ENCODE measurements around the gene CAPG. TPM values are rescaled to one million over a fixed set of nuclear protein-coding genes. Genes with fewer than 3 reads are reported as not detected.
"Not testable (repeated sequence)": the region's sequence is repeated elsewhere in the genome, so short reads cannot be mapped to it uniquely, and the experiment has no call there.

CAPG gene
- total RNA-seq, 2 experiments from 2014 or later: 299 to 387 TPM

- peaks cover 70% of the 10 kb centered on the region for H3K36me3 Mint-ChIP-seq (ENCODE audit: low read depth)
- no peak overlapping the region for H3K27ac Mint-ChIP-seq
- no peak for DNase-seq
- no peak overlapping the region for H3K4me3 Mint-ChIP-seq
- ChIA-PET CTCF (no interaction called here), POLR2A (no interaction called here)
- peaks cover 36% of the 10 kb centered on the region for H3K4me1 Mint-ChIP-seq
- H3K27me3 Mint-ChIP-seq: no peaks in the 10 kb centered on the region
- no peaks in the 10 kb centered on the region for H3K9me3 Mint-ChIP-seq
These were observed 12.2 kb downstream of the CAPG start for GRCh38 chr2:85397925-85398331.

GRCh38 chr2:85396531-85397470 is 13.4 kb downstream of the CAPG start:
- ChIA-PET POLR2A (no interaction called here), CTCF (no interaction called here)
- DNase-seq: no peak
- Mint-ChIP-seq H3K36me3 (ENCODE audit: low read depth) (peaks cover 67% of the 10 kb centered on the region), H3K27me3 (no peaks in the 10 kb centered on the region), H3K4me1 (peaks cover 44% of the 10 kb centered on the region), H3K27ac (peak overlapping the region; percentile 59), H3K4me3 (no peak overlapping the region), H3K9me3 (no peaks in the 10 kb centered on the region)

- no peak overlapping the region for H3K4me3 Mint-ChIP-seq
- H3K27ac Mint-ChIP-seq: no peak overlapping the region
- peaks cover 59% of the 10 kb centered on the region for H3K36me3 Mint-ChIP-seq (ENCODE audit: low read depth)
- peaks cover 50% of the 10 kb centered on the region for H3K4me1 Mint-ChIP-seq
- ChIA-PET CTCF (no interaction called here), POLR2A (no interaction called here)
- DNase-seq: no peak
- no peaks in the 10 kb centered on the region for H3K27me3 Mint-ChIP-seq
- no peaks in the 10 kb centered on the region for H3K9me3 Mint-ChIP-seq
These were observed 14.2 kb downstream of the CAPG start for GRCh38 chr2:85395912-85396475.

GRCh38 chr2:85394976-85395375 is 15.2 kb downstream of the CAPG start:
- Mint-ChIP-seq H3K27ac (no peak overlapping the region), H3K27me3 (no peaks in the 10 kb centered on the region), H3K4me1 (peaks cover 43% of the 10 kb centered on the region), H3K4me3 (no peak overlapping the region), H3K36me3 (ENCODE audit: low read depth) (peaks cover 55% of the 10 kb centered on the region), H3K9me3 (no peaks in the 10 kb centered on the region)
- POLR2A ChIA-PET: no interaction called here
- CTCF ChIA-PET: interaction anchor here (0.6 to 1.8 kb wide), 4 partner anchors 8 to 149 kb away, joined by 3 to 5 read pairs (median 4); no protein-coding TSS in a partner anchor
- no peak for DNase-seq

- H3K9me3 Mint-ChIP-seq: no peaks in the 10 kb centered on the region
- H3K27me3 Mint-ChIP-seq: no peaks in the 10 kb centered on the region
- H3K4me3 Mint-ChIP-seq: no peak overlapping the region
- H3K27ac Mint-ChIP-seq: peak overlapping the region; percentile 54
- ChIA-PET POLR2A (no interaction called here), CTCF (interaction anchor here (0.6 to 1.8 kb wide), 5 partner anchors 9 to 150 kb away, joined by 3 to 5 read pairs (median 3); no protein-coding TSS in a partner anchor)
- peaks cover 55% of the 10 kb centered on the region for H3K36me3 Mint-ChIP-seq (ENCODE audit: low read depth)
- no peak for DNase-seq
- H3K4me1 Mint-ChIP-seq: peaks cover 42% of the 10 kb centered on the region
These were observed 15.9 kb downstream of the CAPG start for GRCh38 chr2:85394261-85394681.

- no peaks in the 10 kb centered on the region for H3K9me3 Mint-ChIP-seq
- CTCF ChIA-PET: interaction anchor here (1.3 to 1.8 kb wide), 5 partner anchors 9 to 158 kb away, joined by 3 to 5 read pairs (median 4); no protein-coding TSS in a partner anchor
- H3K27ac Mint-ChIP-seq: peak overlapping the region; percentile 54
- H3K36me3 Mint-ChIP-seq (ENCODE audit: low read depth): peaks cover 54% of the 10 kb centered on the region
- H3K27me3 Mint-ChIP-seq: no peaks in the 10 kb centered on the region
- POLR2A ChIA-PET: no interaction called here
- no peak for DNase-seq
- peaks cover 41% of the 10 kb centered on the region for H3K4me1 Mint-ChIP-seq
- H3K4me3 Mint-ChIP-seq: no peak overlapping the region
These were observed 16.3 kb downstream of the CAPG start for GRCh38 chr2:85393836-85394235.

- peak overlapping the region; percentile 74 for H3K27ac Mint-ChIP-seq
- ChIA-PET CTCF (interaction anchor here (0.7 to 3.8 kb wide), 13 partner anchors 8 to 229 kb away, joined by 3 to 21 read pairs (median 4); no protein-coding TSS in a partner anchor), POLR2A (interaction anchor here (0.5 kb wide), 1 partner anchor 151 kb away, joined by 3 read pairs; no protein-coding TSS in a partner anchor)
- H3K4me3 Mint-ChIP-seq: no peak overlapping the region
- peaks cover 25% of the 10 kb centered on the region for H3K4me1 Mint-ChIP-seq
- H3K9me3 Mint-ChIP-seq: no peaks in the 10 kb centered on the region
- DNase-seq: peak; percentile 83
- H3K36me3 Mint-ChIP-seq (ENCODE audit: low read depth): peaks cover 36% of the 10 kb centered on the region
- no peaks in the 10 kb centered on the region for H3K27me3 Mint-ChIP-seq
These were observed 19.1 kb downstream of the CAPG start for GRCh38 chr2:85390941-85391669.

- POLR2A ChIA-PET: interaction anchor here (0.6 kb wide), 1 partner anchor 145 kb away, joined by 3 read pairs; no protein-coding TSS in a partner anchor
- Mint-ChIP-seq H3K36me3 (ENCODE audit: low read depth) (peaks cover 29% of the 10 kb centered on the region), H3K4me3 (no peak overlapping the region), H3K4me1 (peaks cover 24% of the 10 kb centered on the region), H3K9me3 (no peaks in the 10 kb centered on the region), H3K27ac (peak overlapping the region; percentile 39), H3K27me3 (no peaks in the 10 kb centered on the region)
- DNase-seq: no peak
- CTCF ChIA-PET: interaction anchor here (0.8 to 3.8 kb wide), 7 partner anchors 10 to 168 kb away, joined by 3 to 21 read pairs (median 5); no protein-coding TSS in a partner anchor
These were observed 21.2 kb downstream of the CAPG start for GRCh38 chr2:85388878-85389538.

GRCh38 chr2:85387754-85388153 is 22.4 kb downstream of the CAPG start:
- Mint-ChIP-seq H3K4me1 (peaks cover 14% of the 10 kb centered on the region), H3K4me3 (no peak overlapping the region), H3K36me3 (ENCODE audit: low read depth) (peaks cover 26% of the 10 kb centered on the region), H3K9me3 (no peaks in the 10 kb centered on the region), H3K27ac (no peak overlapping the region), H3K27me3 (no peaks in the 10 kb centered on the region)
- no peak for DNase-seq
- POLR2A ChIA-PET: no interaction called here
- CTCF ChIA-PET: interaction anchor here (0.7 to 1.5 kb wide), 3 partner anchors 13 to 384 kb away, joined by 3 to 6 read pairs (median 4); no protein-coding TSS in a partner anchor

- Mint-ChIP-seq H3K36me3 (ENCODE audit: low read depth) (peaks cover 30% of the 10 kb centered on the region), H3K4me1 (no peaks in the 10 kb centered on the region), H3K9me3 (no peaks in the 10 kb centered on the region), H3K27me3 (no peaks in the 10 kb centered on the region), H3K4me3 (no peak overlapping the region), H3K27ac (no peak overlapping the region)
- ChIA-PET CTCF (interaction anchor here (0.6 to 1.1 kb wide), 2 partner anchors 10 to 167 kb away, joined by 3 read pairs; no protein-coding TSS in a partner anchor), POLR2A (no interaction called here)
- no peak for DNase-seq
These were observed 24.4 kb downstream of the CAPG start for GRCh38 chr2:85385746-85386145.

- CTCF ChIA-PET: interaction anchor here (1.4 to 1.7 kb wide), 2 partner anchors 9 to 10 kb away, joined by 4 to 5 read pairs; no protein-coding TSS in a partner anchor
- H3K4me1 Mint-ChIP-seq: no peaks in the 10 kb centered on the region
- no peak overlapping the region for H3K4me3 Mint-ChIP-seq
- no peak for DNase-seq
- no peaks in the 10 kb centered on the region for H3K27me3 Mint-ChIP-seq
- H3K36me3 Mint-ChIP-seq (ENCODE audit: low read depth): peaks cover 36% of the 10 kb centered on the region
- H3K9me3 Mint-ChIP-seq: peaks cover 6% of the 10 kb centered on the region
- POLR2A ChIA-PET: no interaction called here
- no peak overlapping the region for H3K27ac Mint-ChIP-seq
These were observed 26.3 kb downstream of the CAPG start for GRCh38 chr2:85383850-85384249.

- H3K27me3 Mint-ChIP-seq, H3K4me3 Mint-ChIP-seq, H3K9me3 Mint-ChIP-seq, H3K27ac Mint-ChIP-seq, POLR2A ChIA-PET, DNase-seq, H3K4me1 Mint-ChIP-seq: not testable (repeated sequence)
- CTCF ChIA-PET: interaction anchor here (0.6 to 1.7 kb wide), 4 partner anchors 8 to 433 kb away, joined by 3 to 5 read pairs (median 4); no protein-coding TSS in a partner anchor
- H3K36me3 Mint-ChIP-seq (ENCODE audit: low read depth): peaks cover 41% of the 10 kb centered on the region
These were observed 27.0 kb downstream of the CAPG start for GRCh38 chr2:85383151-85383550.
